IMR-90 (cell line): ENCODE results near the gene RFTN1. TPM values are rescaled to one million over a fixed set of nuclear protein-coding genes. Genes with fewer than 3 reads are reported as not detected.
A peak's percentile ranks its signal among the peaks of the same experiment; 100 is the strongest.

Experiments used
- ATAC-seq: fragments of 200-7000 bp; cut with Tn5 transposase; 2 replicates; pipeline ENCODE4 v1.9.1; 2020; ENCODE audit warnings: low read depth, mild to moderate bottlenecking, moderate library complexity
- BruUV-seq: library from RNA; stranded (reverse); fragments of 400-500 nt; replicated peaks from 2 replicates; lab custom pipeline; 2021; lab: Mats Ljungman, UMichigan
- CTCF ChIA-PET: fragments of 300-600 bp; formaldehyde crosslinking; extraction: SDS; loops from one replicate; lab custom pipeline; 2021; ENCODE audit warnings: antibody characterized with exemption; lab: Yijun Ruan, JAX
- POLR2A ChIA-PET: fragments of 300-600 bp; sonication (Branson Sonifier 250); formaldehyde crosslinking; loops from one replicate; lab custom pipeline; 2022; ENCODE audit warnings: antibody characterized with exemption; ENCODE audit not compliant: unreplicated experiment; lab: Charles Lee
- DNase-seq: peaks from one replicate; pipeline ENCODE4 v3.0.0; 2013
- H2AFZ ChIP-seq: replicated peaks from 2 replicates; pipeline ENCODE3; 2013; ENCODE audit warnings: low read length, mild to moderate bottlenecking; ENCODE audit not compliant: poor library complexity
- H2AK5ac ChIP-seq: 2 replicates; pipeline ENCODE4 v1.6.1; 2013; ENCODE audit warnings: low read depth, low read length, inconsistent platforms
- H2AK9ac ChIP-seq: replicated peaks from 2 replicates; pipeline ENCODE3; 2013; ENCODE audit warnings: mild to moderate bottlenecking, low read depth, low read length, moderate library complexity; ENCODE audit not compliant: poor library complexity
- H2BK120ac ChIP-seq: 2 replicates; pipeline ENCODE4 v1.6.1; 2013; ENCODE audit warnings: low read depth, low read length, inconsistent platforms
- H2BK15ac ChIP-seq: 3 replicates; pipeline ENCODE4 v1.6.1; 2013; ENCODE audit warnings: low read depth, low read length, inconsistent platforms
- H2BK20ac ChIP-seq: 2 replicates; pipeline ENCODE4 v1.6.1; 2013; ENCODE audit warnings: low read depth, mild to moderate bottlenecking, inconsistent platforms, low read length, moderate library complexity
- H2BK5ac ChIP-seq: 2 replicates; pipeline ENCODE4 v1.6.1; 2013; ENCODE audit warnings: mild to moderate bottlenecking, low read depth, low read length, inconsistent platforms; ENCODE audit not compliant: poor library complexity, severe bottlenecking
- H3K14ac ChIP-seq: replicated peaks from 2 replicates; pipeline ENCODE4 v1.6.1; 2013; ENCODE audit warnings: low read depth, low read length, inconsistent platforms
- H3K18ac ChIP-seq: 2 replicates; pipeline ENCODE4 v1.6.1; 2013; ENCODE audit warnings: low read depth, low read length, control low read depth
- H3K23ac ChIP-seq: 2 replicates; pipeline ENCODE4 v1.6.1; 2013; ENCODE audit warnings: low read depth, low read length, inconsistent platforms
- H3K27ac ChIP-seq: 2 replicates; pipeline ENCODE4 v1.5.1; 2013; ENCODE audit warnings: mild to moderate bottlenecking, control low read depth, low read length; ENCODE audit not compliant: insufficient read depth
- H3K27me3 ChIP-seq: 2 replicates; pipeline ENCODE4 v1.6.1; 2013; ENCODE audit warnings: low read length; ENCODE audit not compliant: control insufficient read depth, insufficient read depth
- H3K36me3 ChIP-seq: 2 replicates; pipeline ENCODE4 v1.6.1; 2013; ENCODE audit warnings: low read length, mixed read lengths; ENCODE audit not compliant: control insufficient read depth, insufficient read depth
- H3K4ac ChIP-seq: 2 replicates; pipeline ENCODE4 v1.6.1; 2013; ENCODE audit warnings: low read depth, low read length, inconsistent platforms
- H3K4me1 ChIP-seq: 2 replicates; pipeline ENCODE4 v1.6.1; 2013; ENCODE audit warnings: low read length, mixed read lengths; ENCODE audit not compliant: control insufficient read depth, insufficient read depth
- H3K4me2 ChIP-seq: 2 replicates; pipeline ENCODE4 v1.6.1; 2013; ENCODE audit warnings: low read depth, mild to moderate bottlenecking, control low read depth, low read length, moderate library complexity
- H3K4me3 ChIP-seq: 2 replicates; pipeline ENCODE4 v1.5.1; 2013; ENCODE audit warnings: low read depth, mild to moderate bottlenecking, control low read depth, low read length, moderate library complexity; ENCODE audit not compliant: insufficient read depth
- H3K56ac ChIP-seq: 2 replicates; pipeline ENCODE4 v1.6.1; 2013; ENCODE audit warnings: low read length, inconsistent platforms; ENCODE audit not compliant: insufficient read depth; ENCODE audit errors: extremely low read depth
- H3K79me1 ChIP-seq, 2 experiments: 2 replicates each; pipeline ENCODE4 v1.6.1; 2013; ENCODE audit warnings: low read length in 2 of 2, inconsistent platforms in 1 of 2, low read depth in 1 of 2
- H3K9ac ChIP-seq: 2 replicates; pipeline ENCODE4 v1.6.1; 2013; ENCODE audit warnings: low read depth, low read length, control low read depth
- H3K9me1 ChIP-seq: 2 replicates; pipeline ENCODE4 v1.6.1; 2013; ENCODE audit warnings: low read length, inconsistent platforms; ENCODE audit not compliant: insufficient read depth
- H3K9me3 ChIP-seq: 2 replicates; pipeline ENCODE4 v1.6.1; 2013; ENCODE audit warnings: low read length; ENCODE audit not compliant: control insufficient read depth, insufficient read depth
- H4K20me1 ChIP-seq: 2 replicates; pipeline ENCODE4 v1.6.1; 2013; ENCODE audit warnings: low read length, inconsistent platforms; ENCODE audit not compliant: insufficient read depth
- H4K5ac ChIP-seq: 2 replicates; pipeline ENCODE4 v1.6.1; 2013; ENCODE audit warnings: mild to moderate bottlenecking, low read depth, low read length, control low read depth
- H4K8ac ChIP-seq, 2 experiments: 2 replicates each; pipeline ENCODE4 v1.6.1; 2013; ENCODE audit warnings: low read depth in 2 of 2, low read length in 2 of 2, control low read depth in 1 of 2, inconsistent platforms in 1 of 2
- H4K91ac ChIP-seq: 2 replicates; pipeline ENCODE4 v1.6.1; 2013; ENCODE audit warnings: low read depth, low read length, inconsistent platforms; ENCODE audit not compliant: insufficient read depth
- BHLHE40 ChIP-seq: fragments of 150-350 bp; IDR thresholded peaks from 2 replicates; pipeline ENCODE4 v1.6.1; 2016; ENCODE audit warnings: mild to moderate bottlenecking, low read depth, low read length
- CEBPB ChIP-seq: IDR thresholded peaks from 2 replicates; pipeline ENCODE4 v1.6.1; 2012; ENCODE audit warnings: low read depth, low read length, improper control_type of control experiment
- CHD1 ChIP-seq: IDR thresholded peaks from 2 replicates; pipeline ENCODE4 v1.6.1; 2012; ENCODE audit warnings: low read depth, low read length, improper control_type of control experiment
- FOS ChIP-seq: fragments of 150-350 bp; IDR thresholded peaks from 2 replicates; pipeline ENCODE4 v1.6.1; 2016; ENCODE audit warnings: low read depth, low read length
- MAFK ChIP-seq: IDR thresholded peaks from 2 replicates; pipeline ENCODE4 v1.6.1; 2012; ENCODE audit warnings: low read depth, low read length, improper control_type of control experiment
- MAZ ChIP-seq: IDR thresholded peaks from 2 replicates; pipeline ENCODE4 v1.6.1; 2012; ENCODE audit warnings: low read depth, mild to moderate bottlenecking, low read length, improper control_type of control experiment, moderate library complexity, borderline replicate concordance
- MXI1 ChIP-seq: IDR thresholded peaks from 2 replicates; pipeline ENCODE4 v1.6.1; 2012; ENCODE audit warnings: low read depth, mild to moderate bottlenecking, low read length, moderate library complexity, borderline replicate concordance
- POLR2A ChIP-seq: IDR thresholded peaks from 2 replicates; pipeline ENCODE4 v1.6.1; 2012; ENCODE audit warnings: mild to moderate bottlenecking, low read depth, low read length
- RAD21 ChIP-seq: IDR thresholded peaks from 2 replicates; pipeline ENCODE4 v1.6.1; 2012; ENCODE audit warnings: low read length, improper control_type of control experiment
- RCOR1 ChIP-seq: IDR thresholded peaks from 2 replicates; pipeline ENCODE4 v1.6.1; 2012; ENCODE audit warnings: mild to moderate bottlenecking, low read length, improper control_type of control experiment; ENCODE audit not compliant: insufficient replicate concordance
- USF2 ChIP-seq: fragments of 150-350 bp; IDR thresholded peaks from 2 replicates; pipeline ENCODE4 v1.6.1; 2017; ENCODE audit warnings: mild to moderate bottlenecking, antibody characterized with exemption, low read length, low read depth
- WGBS, 2 experiments: methylation state at CpG; one replicate each; pipeline versions ENCODE4 v1.1.5 to v1.1.7; 2013; ENCODE audit warnings: missing lambda C conversion rate in 2 of 2; ENCODE audit not compliant: insufficient read length in 1 of 2; ENCODE audit errors: extremely low coverage in 2 of 2; 5-methylcytosine and 5-hydroxymethylcytosine counted together
- dilution Hi-C: fragments of 300-500 bp; cut with HindIII; formaldehyde crosslinking; loops from one replicate; pipeline ENCODE4 v1.14.3; 2018; ENCODE audit warnings: low sequenced_read_pairs; ENCODE audit not compliant: unreplicated experiment
- in situ Hi-C: fragments of 300-500 bp; cut with MboI; formaldehyde crosslinking; loops from 3 replicates; pipeline ENCODE4 v1.14.3; 2019; ENCODE audit warnings: low sequenced_read_pairs, inconsistent platforms, mixed read lengths
- intact Hi-C: fragments of 100-400 bp; cut with micrococcal nuclease; formaldehyde crosslinking; loops from 2 replicates; pipeline ENCODE4 v1.10.0; 2022
- polyA plus RNA-seq, 3 experiments: library from polyadenylated mRNA; depleted of rRNA; stranded (reverse); fragments of >200 nt; gene quantifications; 2 replicates each; pipeline ENCODE4 v1.2.3, GENCODE V29; 2012; ENCODE audit warnings: low replicate concordance in 1 of 3
- total RNA-seq: library from RNA; depleted of rRNA; stranded (reverse); fragments of >200 nt; gene quantifications from 2 replicates; pipeline ENCODE4 v1.2.3, GENCODE V29; 2012
- TF ChIP-seq, protein P1 (sequence below): conservative IDR thresholded peaks from 2 replicates; pipeline ENCODE4 v1.5.1; 2012; ENCODE audit warnings: mild to moderate bottlenecking, low read depth, low read length, improper control_type of control experiment

The RFTN1 gene
- total and polyA plus RNA-seq, 2 of the 4 experiments (the other 2 are of a cell fraction), result 45.0 to 52.0 TPM

DNA sequence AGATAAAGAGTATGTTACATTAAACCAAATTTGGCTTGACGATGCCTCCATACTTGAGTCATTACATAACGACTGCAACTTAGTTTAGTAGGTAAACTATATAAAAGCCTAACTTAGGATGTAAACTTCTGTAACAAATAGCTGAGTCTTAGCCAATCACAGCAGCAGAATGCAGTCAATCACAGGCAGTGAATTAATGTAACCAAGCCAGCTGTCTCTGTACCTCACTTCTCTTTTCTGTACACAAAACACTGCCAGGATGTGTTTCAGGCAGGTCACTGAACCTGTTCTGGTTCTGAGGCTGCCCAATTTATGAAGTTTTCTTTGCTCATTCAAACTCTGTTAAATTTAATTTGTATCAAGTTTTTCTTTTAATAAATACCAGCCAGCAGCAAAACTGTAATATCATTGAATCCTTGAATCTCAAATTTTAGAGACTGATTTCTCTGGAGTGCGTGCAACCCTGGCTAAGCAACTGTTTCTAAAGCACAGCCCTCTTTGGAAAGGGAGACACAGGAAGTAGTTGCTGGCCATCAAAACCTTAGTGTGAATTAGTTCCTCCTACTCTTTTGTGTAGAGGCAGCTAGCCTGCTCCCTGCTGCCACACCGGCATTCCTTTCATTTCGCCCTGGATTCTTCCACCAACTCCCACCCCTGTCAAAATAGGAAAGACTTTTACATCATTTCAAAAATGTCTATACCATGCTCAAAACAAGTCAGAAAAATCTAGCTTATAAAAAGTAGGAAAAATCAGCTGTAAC lies 15.2 kb downstream of the RFTN1 start:
- H3K4ac ChIP-seq, result no peak overlapping the region
- no peak overlapping the region for H3K14ac ChIP-seq
- dilution Hi-C loops, result no loop called here
- no peak overlapping the region for H3K4me2 ChIP-seq
- no peak overlapping the region for H4K5ac ChIP-seq
- no peak overlapping the region for H3K4me3 ChIP-seq
- peak overlapping the region; percentile 12; the same call in 1 of the 2 replicates for H3K23ac ChIP-seq
- no CpG with 5 or more reads among the region's 5 CpGs for WGBS, 2 experiments
- no peak overlapping the region for H2BK5ac ChIP-seq
- no peak overlapping the region for H2BK20ac ChIP-seq
- intact Hi-C loops, result no loop called here
- no TSS peak for BruUV-seq
- H3K18ac ChIP-seq, result no peak overlapping the region
- H3K9me1 ChIP-seq, result peaks cover 33% of the 10 kb centered on the region
- in situ Hi-C loops, result no loop called here
- H2AFZ ChIP-seq, result no peak overlapping the region
- peaks cover 16% of the 10 kb centered on the region for H3K4me1 ChIP-seq
- H4K91ac ChIP-seq, result no peak overlapping the region
- POLR2A ChIA-PET, result interaction anchor here (0.5 kb wide), 1 partner anchor 10 kb away, joined by 5 read pairs; no protein-coding TSS in a partner anchor
- no peak overlapping the region for H2AK5ac ChIP-seq
- H3K9ac ChIP-seq, result no peak overlapping the region
- H3K27me3 ChIP-seq, result no peaks in the 10 kb centered on the region
- no peak overlapping the region for H3K56ac ChIP-seq
- CTCF ChIA-PET, result interaction anchor here (1.2 kb wide), 1 partner anchor 208 kb away, joined by 5 read pairs; no protein-coding TSS in a partner anchor
- H2AK9ac ChIP-seq, result no peak overlapping the region
- peaks cover 8% of the 10 kb centered on the region for H3K36me3 ChIP-seq
- peaks cover 60 to 93% of the 10 kb centered on the region in 2 experiments for H3K79me1 ChIP-seq
- no peak overlapping the region for H2BK120ac ChIP-seq
- no peak overlapping the region for H2BK15ac ChIP-seq
- no peaks in the 10 kb centered on the region for H3K9me3 ChIP-seq
- no peak for ATAC-seq
- H3K27ac ChIP-seq, result no peak overlapping the region
- no peak for TF ChIP-seq USF2
- no peak for TF ChIP-seq CHD1
- TF ChIP-seq, protein P1, sequence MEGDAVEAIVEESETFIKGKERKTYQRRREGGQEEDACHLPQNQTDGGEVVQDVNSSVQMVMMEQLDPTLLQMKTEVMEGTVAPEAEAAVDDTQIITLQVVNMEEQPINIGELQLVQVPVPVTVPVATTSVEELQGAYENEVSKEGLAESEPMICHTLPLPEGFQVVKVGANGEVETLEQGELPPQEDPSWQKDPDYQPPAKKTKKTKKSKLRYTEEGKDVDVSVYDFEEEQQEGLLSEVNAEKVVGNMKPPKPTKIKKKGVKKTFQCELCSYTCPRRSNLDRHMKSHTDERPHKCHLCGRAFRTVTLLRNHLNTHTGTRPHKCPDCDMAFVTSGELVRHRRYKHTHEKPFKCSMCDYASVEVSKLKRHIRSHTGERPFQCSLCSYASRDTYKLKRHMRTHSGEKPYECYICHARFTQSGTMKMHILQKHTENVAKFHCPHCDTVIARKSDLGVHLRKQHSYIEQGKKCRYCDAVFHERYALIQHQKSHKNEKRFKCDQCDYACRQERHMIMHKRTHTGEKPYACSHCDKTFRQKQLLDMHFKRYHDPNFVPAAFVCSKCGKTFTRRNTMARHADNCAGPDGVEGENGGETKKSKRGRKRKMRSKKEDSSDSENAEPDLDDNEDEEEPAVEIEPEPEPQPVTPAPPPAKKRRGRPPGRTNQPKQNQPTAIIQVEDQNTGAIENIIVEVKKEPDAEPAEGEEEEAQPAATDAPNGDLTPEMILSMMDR, result no peak
- no peak for TF ChIP-seq RAD21
- no peak for TF ChIP-seq MXI1
- no peak for TF ChIP-seq BHLHE40
- TF ChIP-seq MAZ, result no peak
- TF ChIP-seq CEBPB, result no peak
- no peak for TF ChIP-seq FOS
- no peak for TF ChIP-seq RCOR1
- no peak for TF ChIP-seq MAFK
- TF ChIP-seq POLR2A, result no peak
- no peak for DNase-seq
- peaks cover 72% of the 10 kb centered on the region for H4K20me1 ChIP-seq
- H4K8ac ChIP-seq, result no peak overlapping the region
